Skeletal muscle cell (primary cell): ENCODE results near the gene TSPAN9.
A peak's percentile ranks its signal among the peaks of the same experiment; 100 is the strongest.

Source experiments
- DNase-seq: peaks from one replicate; pipeline ENCODE4 v3.0.0-alpha.2; 2010; ENCODE audit warnings: low read depth
- H3K4me3 ChIP-seq: 2 replicates; pipeline ENCODE4 v1.5.1; 2011; ENCODE audit warnings: low read depth, mild to moderate bottlenecking, control low read depth, low read length, moderate library complexity

Gene TSPAN9

GRCh38 chr12:3193755-3194154, 116.6 kb downstream of the TSPAN9 start:
- no peak for DNase-seq
- no peak overlapping the region for H3K4me3 ChIP-seq

- no peak overlapping the region for H3K4me3 ChIP-seq
- DNase-seq = no peak
Observed at GRCh38 chr12:3195337-3195736, 118.2 kb downstream of the TSPAN9 start.

GRCh38 chr12:3195859-3196483, 118.8 kb downstream of the TSPAN9 start:
- no peak for DNase-seq
- H3K4me3 ChIP-seq = no peak overlapping the region

GRCh38 chr12:3196488-3196887, 119.3 kb downstream of the TSPAN9 start:
- DNase-seq = no peak
- no peak overlapping the region for H3K4me3 ChIP-seq

GRCh38 chr12:3197131-3197818, 120.1 kb downstream of the TSPAN9 start:
- DNase-seq = no peak
- H3K4me3 ChIP-seq = no peak overlapping the region

- peak overlapping the region; percentile 59 for H3K4me3 ChIP-seq
- no peak for DNase-seq
Observed at GRCh38 chr12:3199551-3200031, 122.4 kb downstream of the TSPAN9 start.

GRCh38 chr12:3200032-3200617, 122.9 kb downstream of the TSPAN9 start:
- H3K4me3 ChIP-seq = peak overlapping the region; percentile 59
- DNase-seq = no peak

GRCh38 chr12:3200814-3201233, 123.6 kb downstream of the TSPAN9 start:
- no peak for DNase-seq
- H3K4me3 ChIP-seq = peak overlapping the region; percentile 59

- peak overlapping the region; percentile 59 for H3K4me3 ChIP-seq
Observed at GRCh38 chr12:3201339-3202051, 124.3 kb downstream of the TSPAN9 start.

GRCh38 chr12:3202096-3202495, 124.9 kb downstream of the TSPAN9 start:
- DNase-seq = no peak
- no peak overlapping the region for H3K4me3 ChIP-seq

More at GRCh38 chr12:3201339-3202051, 124.3 kb downstream of the TSPAN9 start:
- no peak for DNase-seq

GRCh38 chr12:3202734-3203446, 125.7 kb downstream of the TSPAN9 start:
- DNase-seq = no peak
- H3K4me3 ChIP-seq = no peak overlapping the region

GRCh38 chr12:3203713-3204112, 126.5 kb downstream of the TSPAN9 start:
- H3K4me3 ChIP-seq = no peak overlapping the region
- no peak for DNase-seq

- DNase-seq = no peak
Observed at GRCh38 chr12:3204143-3204542, 127.0 kb downstream of the TSPAN9 start.

GRCh38 chr12:3204730-3205531, 127.8 kb downstream of the TSPAN9 start:
- no peak overlapping the region for H3K4me3 ChIP-seq
- no peak for DNase-seq

More at GRCh38 chr12:3204143-3204542, 127.0 kb downstream of the TSPAN9 start:
- no peak overlapping the region for H3K4me3 ChIP-seq

- no peak overlapping the region for H3K4me3 ChIP-seq
- no peak for DNase-seq
Observed at GRCh38 chr12:3205742-3206519, 128.8 kb downstream of the TSPAN9 start.

- no peak overlapping the region for H3K4me3 ChIP-seq
- DNase-seq = no peak
Observed at GRCh38 chr12:3206536-3207072, 129.4 kb downstream of the TSPAN9 start.

- H3K4me3 ChIP-seq = no peak overlapping the region
- no peak for DNase-seq
Observed at GRCh38 chr12:3207175-3207574, 130.0 kb downstream of the TSPAN9 start.

- no peak for DNase-seq
- no peak overlapping the region for H3K4me3 ChIP-seq
Observed at GRCh38 chr12:3207858-3208257, 130.7 kb downstream of the TSPAN9 start.
